ENCODE results near the gene RHBDF2.
A peak's percentile ranks its signal among the peaks of the same experiment; 100 is the strongest.

Gene RHBDF2

DNA sequence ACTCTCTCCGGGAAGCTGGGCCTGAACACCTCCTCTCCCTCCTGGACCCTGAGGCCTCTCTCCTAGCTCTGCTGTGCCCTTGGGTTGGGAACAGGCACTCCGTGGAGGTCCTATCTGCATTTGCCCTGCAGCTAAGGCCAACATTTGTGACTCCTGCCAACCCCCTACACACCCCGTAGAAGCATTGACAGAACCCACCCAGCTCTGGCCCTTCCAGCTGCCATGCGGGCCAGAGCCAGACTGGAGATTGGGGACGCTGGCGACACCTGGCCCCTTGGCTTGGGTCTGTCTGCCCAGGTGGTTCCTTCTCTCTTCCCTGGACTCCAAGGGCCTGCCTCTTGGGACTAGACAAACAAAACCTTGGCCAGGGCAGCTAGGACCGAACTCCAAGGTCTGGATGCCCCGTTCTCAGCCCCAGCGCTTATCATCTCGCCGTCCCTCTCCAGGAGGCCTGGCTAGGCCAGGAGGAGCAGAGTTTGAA lies 644 bp upstream of the RHBDF2 start:
- DNase-seq (ENCODE audit: low read depth, low spot score) = no peak

DNA sequence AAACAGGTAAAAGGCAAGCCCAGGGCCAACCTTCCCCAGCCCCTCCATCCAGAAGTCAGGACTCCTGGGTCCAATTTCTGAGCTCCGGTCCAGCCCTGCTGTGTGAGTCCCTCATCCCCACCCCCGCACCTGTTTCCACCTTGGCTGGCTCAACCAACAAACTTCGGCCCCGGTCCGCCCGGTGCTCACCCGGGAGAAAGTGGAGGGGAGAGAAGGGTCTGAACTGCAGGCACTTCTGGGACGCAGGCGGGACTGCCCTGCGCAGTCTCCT lies 541 bp downstream of the RHBDF2 start:
- no peak for DNase-seq (ENCODE audit: low read depth, low spot score)

- DNase-seq (ENCODE audit: low read depth, low spot score) = no peak
Observed at GRCh38 chr17:76500074-76500746, 1.0 kb downstream of the RHBDF2 start.

- DNase-seq (ENCODE audit: low read depth, low spot score) = peak; percentile 48
Observed at GRCh38 chr17:76499267-76499667, 2.0 kb downstream of the RHBDF2 start.

GRCh38 chr17:76498876-76499251 lies 2.4 kb downstream of the RHBDF2 start:
- no peak for DNase-seq (ENCODE audit: low read depth, low spot score)

- peak; percentile 90 for DNase-seq (ENCODE audit: low read depth, low spot score)
Observed at GRCh38 chr17:76497979-76498875, 3.0 kb downstream of the RHBDF2 start.

GRCh38 chr17:76497699-76497978 lies 3.6 kb downstream of the RHBDF2 start:
- no peak for DNase-seq (ENCODE audit: low read depth, low spot score)

DNA sequence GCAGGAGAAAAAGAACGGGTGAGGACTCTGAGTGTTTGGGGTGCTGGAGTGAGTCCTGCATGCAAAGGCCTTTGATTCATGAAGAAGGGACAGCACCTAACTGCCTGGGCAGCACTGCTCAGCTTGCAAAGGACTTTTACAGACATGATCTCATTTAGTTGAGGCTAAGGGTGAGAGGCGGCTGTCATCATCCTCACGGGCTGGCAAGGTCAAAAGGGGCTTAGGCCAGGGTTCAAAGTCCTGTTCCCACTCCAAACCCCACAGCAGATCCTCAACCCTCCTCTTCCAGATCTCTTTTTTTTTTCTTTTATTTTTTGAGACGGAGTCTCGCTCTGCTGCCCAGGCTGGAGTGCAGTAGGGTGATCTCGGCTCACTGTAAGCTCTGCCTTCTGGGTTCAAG lies 4.8 kb downstream of the RHBDF2 start:
- DNase-seq (ENCODE audit: low read depth, low spot score) = no peak

DNA sequence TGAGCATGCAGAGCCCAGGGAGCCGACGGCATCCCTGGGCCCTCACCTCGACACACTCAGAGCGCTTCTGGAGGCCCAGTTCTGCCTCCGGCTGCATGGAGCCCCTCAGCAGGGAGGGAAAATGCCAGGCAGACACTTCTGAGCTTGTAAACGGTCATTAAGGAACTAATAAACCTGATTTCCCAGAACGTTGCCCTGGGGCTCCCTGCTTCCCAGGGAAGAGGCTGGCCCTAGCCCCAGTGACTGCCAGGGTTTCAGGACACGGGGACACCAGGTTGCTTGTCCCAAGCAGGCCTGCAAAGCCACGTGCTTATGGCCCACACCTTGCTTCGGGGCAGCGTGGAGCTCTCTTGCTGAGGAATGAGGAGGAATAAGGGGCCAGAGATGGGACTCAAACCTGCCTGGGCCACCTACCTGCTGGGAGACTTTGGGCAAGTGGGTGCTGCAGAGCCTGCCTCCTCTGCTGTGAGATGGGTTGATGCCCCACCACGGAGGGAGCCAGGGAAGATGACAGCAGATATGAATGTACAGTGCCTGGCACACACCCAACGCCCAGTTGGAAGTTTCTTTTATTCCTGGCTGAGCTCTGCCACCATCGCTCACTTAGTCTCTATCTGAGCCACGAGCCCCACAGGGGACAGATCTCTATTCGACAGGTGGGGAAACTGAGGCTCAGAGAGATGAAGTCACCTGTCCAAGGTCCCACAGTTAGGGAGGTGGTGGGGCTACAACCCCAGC lies 5.4 kb downstream of the RHBDF2 start:
- DNase-seq (ENCODE audit: low read depth, low spot score) = no peak

DNA sequence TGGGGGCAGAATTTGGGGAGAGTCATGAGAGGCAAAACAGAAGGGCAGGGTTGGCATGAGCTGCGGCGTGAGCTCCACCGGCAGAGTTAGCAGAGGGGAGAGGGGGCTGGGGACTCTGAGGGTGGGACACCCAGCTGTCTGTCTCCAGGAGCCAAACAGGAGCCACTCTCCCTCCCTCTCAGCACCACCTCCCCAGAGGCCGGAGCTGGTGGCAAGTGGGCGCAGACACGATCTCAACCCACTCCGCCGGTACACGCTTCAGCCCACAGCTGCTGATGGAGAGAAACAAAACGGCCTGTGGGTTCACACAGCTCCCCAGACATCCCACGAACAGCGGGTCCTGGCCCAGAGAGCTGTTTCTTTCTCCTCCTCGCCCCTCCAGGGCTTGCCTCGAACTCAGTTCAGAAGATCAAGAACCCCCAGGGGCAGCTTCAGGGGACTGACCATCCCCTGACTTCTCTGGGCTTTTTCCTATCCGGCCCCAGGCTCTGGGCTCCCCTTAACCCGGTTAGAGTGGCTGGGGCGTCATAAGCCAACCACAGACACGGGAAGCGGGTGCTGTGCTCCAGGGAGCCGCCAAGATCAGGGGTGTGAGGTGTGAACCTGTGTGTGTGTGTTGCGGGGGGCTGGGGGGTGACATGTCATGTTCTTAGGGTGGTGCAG lies 7.6 kb downstream of the RHBDF2 start:
- no peak for DNase-seq (ENCODE audit: low read depth, low spot score)

GRCh38 chr17:76492989-76493501 lies 8.2 kb downstream of the RHBDF2 start:
- DNase-seq (ENCODE audit: low read depth, low spot score) = peak; percentile 48

- no peak for DNase-seq (ENCODE audit: low read depth, low spot score)
Observed at GRCh38 chr17:76492123-76492988, 8.9 kb downstream of the RHBDF2 start.

GRCh38 chr17:76491271-76492122 lies 9.7 kb downstream of the RHBDF2 start:
- no peak for DNase-seq (ENCODE audit: low read depth, low spot score)

DNA sequence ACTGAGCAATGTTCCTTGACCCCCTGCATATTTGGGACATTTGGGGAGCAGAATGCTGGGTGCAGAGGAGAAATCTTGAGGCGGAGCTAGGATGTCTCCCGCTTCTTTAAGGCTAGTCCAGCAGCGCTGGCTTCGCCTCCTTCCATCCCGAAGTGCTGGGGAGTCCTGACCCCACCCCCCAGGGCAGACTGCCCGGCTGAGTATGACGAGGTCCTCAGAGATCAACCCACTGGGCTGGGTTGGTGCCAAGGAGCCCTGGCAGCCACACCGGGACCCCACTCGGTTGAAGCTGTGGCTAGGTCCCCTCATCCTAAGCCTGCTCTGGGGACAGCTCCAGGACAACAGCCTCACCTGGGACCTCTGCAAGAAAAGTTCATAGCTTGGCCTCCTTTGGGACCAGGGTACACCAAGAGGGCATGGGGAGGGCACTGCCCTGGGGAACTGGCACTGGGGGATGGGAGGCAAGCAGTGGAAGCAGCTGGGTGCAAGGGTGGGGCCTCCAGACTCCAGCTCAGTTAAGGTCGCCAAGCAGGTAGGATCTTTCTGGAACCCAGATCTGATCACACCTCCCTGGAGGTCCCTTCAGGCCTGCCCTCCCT lies 11.0 kb downstream of the RHBDF2 start:
- DNase-seq (ENCODE audit: low read depth, low spot score) = no peak

DNA sequence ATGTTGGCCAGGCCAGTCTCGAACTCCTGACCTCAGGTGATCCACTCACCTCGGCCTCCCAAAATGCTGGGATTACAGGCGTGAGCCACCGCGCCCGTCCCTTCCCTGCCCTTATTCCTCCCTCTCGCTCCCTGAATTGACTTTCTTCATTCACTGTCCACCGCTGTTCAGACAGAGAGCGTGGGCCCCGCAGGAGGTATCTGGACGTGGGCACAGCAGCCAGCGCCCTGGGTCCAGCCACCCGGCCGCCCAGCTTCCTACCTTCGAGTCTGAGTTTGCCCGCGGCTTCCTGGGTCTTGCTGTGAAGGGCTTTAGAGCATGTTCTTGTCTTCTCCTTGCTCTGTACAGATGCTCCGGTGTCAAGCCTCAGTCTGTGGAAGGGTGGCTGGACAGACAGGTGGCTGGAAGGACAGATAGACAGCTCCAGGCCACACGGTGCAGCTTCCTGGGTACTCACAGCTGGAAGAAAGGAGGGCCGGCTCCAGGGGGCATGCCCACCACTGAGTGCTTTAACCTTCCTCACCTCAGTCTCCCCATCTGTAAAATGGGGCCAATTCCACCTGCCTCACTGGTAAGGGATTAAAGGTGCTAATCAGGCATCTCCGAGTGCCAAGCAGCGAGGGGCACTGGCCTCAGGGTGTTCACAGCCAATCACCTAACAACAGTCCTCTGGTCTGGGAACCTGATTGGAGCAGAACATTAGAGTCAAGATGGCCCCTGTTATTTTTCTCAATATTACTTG lies 13.6 kb downstream of the RHBDF2 start:
- DNase-seq (ENCODE audit: low read depth, low spot score) = no peak

GRCh38 chr17:76485569-76485968 lies 15.7 kb downstream of the RHBDF2 start:
- DNase-seq (ENCODE audit: low read depth, low spot score) = no peak

DNA sequence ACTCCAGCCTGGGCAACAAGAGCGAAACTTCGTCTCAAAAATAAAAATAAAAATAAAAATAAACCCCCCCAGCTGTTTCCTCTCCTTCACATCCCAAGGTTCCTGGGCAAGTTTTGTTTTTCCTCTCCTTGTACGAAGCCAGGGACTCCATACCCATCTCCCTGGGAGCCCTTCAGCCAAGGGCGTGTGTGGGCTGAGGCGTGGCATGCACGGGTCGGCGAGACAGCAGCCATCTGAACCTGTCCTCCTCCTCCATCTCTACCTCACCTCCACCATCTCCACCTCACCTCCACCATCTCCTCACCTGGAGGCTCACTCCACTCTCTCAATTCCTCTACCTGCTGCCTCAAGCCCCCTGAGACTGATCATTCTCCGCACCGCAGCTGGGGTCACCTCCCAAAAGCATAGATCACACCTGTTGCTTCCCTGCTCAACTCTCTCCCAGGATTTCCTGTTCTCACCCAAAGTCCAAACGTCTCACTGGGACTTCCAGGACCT lies 16.9 kb downstream of the RHBDF2 start:
- no peak for DNase-seq (ENCODE audit: low read depth, low spot score)

GRCh38 chr17:76481071-76481655 lies 20.1 kb downstream of the RHBDF2 start:
- no peak for DNase-seq (ENCODE audit: low read depth, low spot score)

Measured in astrocyte of the hippocampus (primary cell).